Glutamatergic neuron (in vitro differentiated cells): ENCODE data around the gene DHX15. TPM values are rescaled to one million over a fixed set of nuclear protein-coding genes. Genes with fewer than 3 reads are reported as not detected.

Experiments used
- DNase-seq: peaks from one replicate; pipeline ENCODE4 v3.0.0; 2022
- H3K27ac Mint-ChIP-seq: one replicate; pipeline ENCODE4 v1.8.0; 2020; ENCODE audit warnings: mild to moderate bottlenecking, mixed read lengths, inconsistent platforms; ENCODE audit not compliant: unreplicated experiment
- H3K27me3 Mint-ChIP-seq: one replicate; pipeline ENCODE4 v1.8.0; 2020; ENCODE audit warnings: mild to moderate bottlenecking, moderate library complexity, mixed read lengths, inconsistent platforms; ENCODE audit not compliant: unreplicated experiment
- H3K36me3 Mint-ChIP-seq: one replicate; pipeline ENCODE4 v1.8.0; 2020; ENCODE audit warnings: mild to moderate bottlenecking, mixed read lengths, inconsistent platforms; ENCODE audit not compliant: unreplicated experiment
- H3K4me1 Mint-ChIP-seq: one replicate; pipeline ENCODE4 v1.8.0; 2020; ENCODE audit warnings: mild to moderate bottlenecking, low read depth, mixed read lengths, inconsistent platforms; ENCODE audit not compliant: unreplicated experiment
- H3K4me3 Mint-ChIP-seq: one replicate; pipeline ENCODE4 v1.8.0; 2020; ENCODE audit warnings: mild to moderate bottlenecking, mixed read lengths, inconsistent platforms; ENCODE audit not compliant: unreplicated experiment
- H3K9me3 Mint-ChIP-seq: one replicate; pipeline ENCODE4 v1.8.0; 2020; ENCODE audit warnings: mild to moderate bottlenecking, moderate library complexity, mixed read lengths, inconsistent platforms; ENCODE audit not compliant: unreplicated experiment
- CTCF ChIP-seq: fragments of 200-600 bp; sonication (generic); IDR thresholded peaks from one replicate; pipeline ENCODE4 v1.5.0; 2021; ENCODE audit not compliant: partially characterized antibody, unreplicated experiment
- total RNA-seq: library from RNA; stranded (reverse); fragmentation: NEBNext Ultra II Directional; extraction: Animal tissue kit (Norgen Biotek cat#: 25700); gene quantifications from one replicate; pipeline ENCODE4 v1.2.1, GENCODE V29; 2021; ENCODE audit not compliant: unreplicated experiment

The DHX15 gene
- total RNA-seq, 1 donor from 2014 or later: 178 TPM

- H3K9me3 Mint-ChIP-seq: no peaks in the 10 kb centered on the region
- TF ChIP-seq CTCF: no peak
- no peaks in the 10 kb centered on the region for H3K36me3 Mint-ChIP-seq
- peak overlapping the region; percentile 24 for H3K27ac Mint-ChIP-seq
- H3K27me3 Mint-ChIP-seq: no peaks in the 10 kb centered on the region
- peaks cover 19% of the 10 kb centered on the region for H3K4me1 Mint-ChIP-seq
- no peak for DNase-seq
- no peak overlapping the region for H3K4me3 Mint-ChIP-seq
Measured at GRCh38 chr4:24557026-24558025, 27.0 kb downstream of the DHX15 start.

- H3K27me3 Mint-ChIP-seq: no peaks in the 10 kb centered on the region
- no peak for DNase-seq
- peaks cover 2% of the 10 kb centered on the region for H3K9me3 Mint-ChIP-seq
- no peaks in the 10 kb centered on the region for H3K36me3 Mint-ChIP-seq
- H3K27ac Mint-ChIP-seq: no peak overlapping the region
- H3K4me3 Mint-ChIP-seq: no peak overlapping the region
- peak; percentile 55 for TF ChIP-seq CTCF
- H3K4me1 Mint-ChIP-seq: peaks cover 14% of the 10 kb centered on the region
Measured at GRCh38 chr4:24551492-24552289, 32.7 kb downstream of the DHX15 start.

- DNase-seq: no peak
- Mint-ChIP-seq H3K9me3 (peaks cover 2% of the 10 kb centered on the region), H3K4me3 (no peak overlapping the region), H3K27ac (no peak overlapping the region), H3K27me3 (no peaks in the 10 kb centered on the region), H3K36me3 (no peaks in the 10 kb centered on the region), H3K4me1 (peaks cover 17% of the 10 kb centered on the region)
- TF ChIP-seq CTCF: no peak
Measured at GRCh38 chr4:24550441-24551175, 33.7 kb downstream of the DHX15 start.

- TF ChIP-seq CTCF: no peak
- DNase-seq: no peak
- Mint-ChIP-seq H3K36me3 (no peaks in the 10 kb centered on the region), H3K27me3 (no peaks in the 10 kb centered on the region), H3K4me3 (no peak overlapping the region), H3K4me1 (peaks cover 23% of the 10 kb centered on the region), H3K27ac (no peak overlapping the region), H3K9me3 (peaks cover 2% of the 10 kb centered on the region)
Measured at GRCh38 chr4:24547979-24548378, 36.4 kb downstream of the DHX15 start.
